NCI-H128 (cell line): ENCODE results near the gene KLHDC3.

Experiments
- DNase-seq: peaks from one replicate; lab custom pipeline; 2025; ENCODE audit not compliant: unreplicated experiment; lab: John Stamatoyannopoulos, UW

KLHDC3 gene, protein sequence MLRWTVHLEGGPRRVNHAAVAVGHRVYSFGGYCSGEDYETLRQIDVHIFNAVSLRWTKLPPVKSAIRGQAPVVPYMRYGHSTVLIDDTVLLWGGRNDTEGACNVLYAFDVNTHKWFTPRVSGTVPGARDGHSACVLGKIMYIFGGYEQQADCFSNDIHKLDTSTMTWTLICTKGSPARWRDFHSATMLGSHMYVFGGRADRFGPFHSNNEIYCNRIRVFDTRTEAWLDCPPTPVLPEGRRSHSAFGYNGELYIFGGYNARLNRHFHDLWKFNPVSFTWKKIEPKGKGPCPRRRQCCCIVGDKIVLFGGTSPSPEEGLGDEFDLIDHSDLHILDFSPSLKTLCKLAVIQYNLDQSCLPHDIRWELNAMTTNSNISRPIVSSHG

DNA sequence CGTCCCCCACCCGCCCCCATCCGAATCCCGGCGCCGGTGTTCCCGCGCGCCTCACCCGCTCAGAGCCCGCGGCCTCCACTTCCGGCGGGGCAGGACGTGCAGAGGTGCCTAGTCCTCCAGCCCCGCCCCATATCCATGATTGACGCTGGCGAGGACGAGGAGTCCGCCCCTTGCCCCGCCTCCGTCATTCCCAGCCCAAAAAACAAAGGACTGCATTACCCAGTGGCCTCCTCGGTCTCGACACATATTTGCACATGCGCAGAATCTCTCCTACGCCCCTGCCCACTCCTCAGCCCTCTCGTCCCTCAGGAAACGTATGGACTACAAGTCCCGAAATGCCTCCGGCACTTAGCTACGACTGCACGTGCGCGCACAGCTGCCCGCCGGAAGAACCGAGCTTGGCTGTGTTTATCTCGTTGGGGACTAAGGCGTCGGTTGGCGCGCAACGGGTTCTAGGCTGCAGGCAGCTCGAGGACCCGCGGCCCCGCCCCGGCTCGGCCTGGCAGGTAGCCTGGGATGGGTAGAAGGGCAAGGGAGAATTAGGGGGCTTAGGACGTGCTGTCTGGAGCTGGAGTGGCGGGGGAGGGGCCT lies at the start of gene KLHDC3, which contains the start of gene MEA1:
Gene KLHDC3 (plus strand): TSS at position 407 of the 591 bp plus-strand sequence. CDS start 2,944 bp downstream, outside the sequence.
Gene MEA1 (minus strand): TSS at position 104 of the 591 bp plus-strand sequence. CDS start 133 bp downstream, outside the sequence.
- peak; percentile 98 for DNase-seq

DNA sequence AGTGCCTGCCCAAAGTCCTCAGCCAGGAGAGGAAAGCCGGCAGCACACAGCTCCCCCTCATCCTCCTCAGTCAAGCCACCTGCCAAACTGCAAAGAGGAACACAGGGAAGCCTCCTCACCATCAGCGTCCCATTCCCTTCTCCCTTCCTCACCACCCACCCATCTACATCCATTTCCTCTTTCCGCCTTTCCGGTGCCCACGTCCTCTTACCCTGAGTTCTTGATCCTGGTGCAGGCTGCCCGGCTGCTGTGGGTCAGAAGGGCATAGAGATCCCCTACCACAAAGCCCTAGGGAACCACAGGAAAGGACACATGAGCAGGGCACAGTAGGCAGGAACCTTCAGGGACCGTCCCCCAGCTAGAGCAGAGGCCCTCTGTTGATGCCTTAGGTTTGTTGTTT lies 47.5 kb upstream of the KLHDC3 start:
- no peak for DNase-seq

DNA sequence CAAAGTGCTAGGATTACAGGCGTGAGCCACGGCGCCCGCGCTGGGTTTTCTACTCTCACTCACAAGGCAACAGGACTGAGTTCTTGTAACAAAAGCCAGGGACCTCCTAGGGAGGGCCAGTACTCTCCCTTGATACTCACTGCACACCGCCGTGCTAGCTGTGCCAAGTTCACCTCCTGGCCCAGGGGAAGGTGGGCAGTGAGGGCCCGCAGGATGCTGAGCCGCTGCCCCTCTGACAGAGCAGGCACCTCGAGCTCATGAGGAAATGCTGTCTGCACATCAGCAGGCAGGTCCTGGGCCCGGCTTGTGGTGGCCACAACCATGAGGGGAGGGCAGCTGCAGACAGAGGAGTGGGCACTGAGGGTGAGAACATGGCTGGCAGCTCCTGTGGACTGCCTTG lies 46.8 kb upstream of the KLHDC3 start:
- no peak for DNase-seq

DNA sequence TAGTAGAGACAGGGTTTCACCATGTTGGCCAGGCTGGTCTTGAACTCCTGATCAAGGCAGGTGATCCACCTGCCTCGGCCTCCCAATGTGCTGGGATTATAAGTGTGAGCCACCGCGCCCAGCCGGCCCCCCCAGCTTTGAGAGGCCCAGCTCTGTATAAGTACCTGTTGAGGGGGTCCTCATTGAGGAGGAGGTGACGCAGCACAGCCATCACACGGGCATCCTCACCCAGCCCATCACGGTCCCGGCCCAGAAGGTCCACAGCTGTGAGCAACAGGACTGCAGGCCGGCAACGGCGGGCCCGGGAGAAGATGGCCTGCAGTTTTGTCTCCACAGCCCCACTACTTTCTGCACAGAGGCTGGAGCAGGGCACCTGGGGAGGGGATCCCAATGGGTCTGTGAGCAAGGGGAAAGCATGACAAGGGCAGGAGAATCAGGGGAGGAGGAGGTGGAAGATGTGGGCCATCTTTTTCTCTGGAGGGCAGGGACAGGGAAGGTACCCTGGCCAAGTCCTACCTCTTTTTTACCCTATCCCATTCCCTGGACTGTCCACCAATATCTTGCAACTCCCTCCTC lies 45.8 kb upstream of the KLHDC3 start:
- DNase-seq, result no peak

DNA sequence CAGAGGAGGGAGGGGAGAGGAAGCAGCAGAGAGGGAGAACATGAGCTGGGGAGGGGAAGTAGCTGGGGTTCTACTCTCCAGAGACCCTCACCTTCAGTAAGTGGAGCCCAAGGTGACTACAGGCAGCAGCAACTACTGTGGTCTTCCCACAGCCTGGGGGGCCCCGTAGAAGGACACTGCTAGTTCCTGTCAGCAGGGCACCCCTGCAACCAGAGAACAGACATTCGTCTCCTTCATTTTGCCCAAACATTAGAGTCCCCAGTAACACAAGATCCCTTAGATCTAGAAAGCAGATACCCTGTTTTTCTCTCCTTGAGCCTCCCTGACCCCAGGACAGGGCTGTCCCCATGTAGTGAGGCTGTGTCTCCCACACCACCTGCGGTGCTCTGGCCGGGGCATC lies 45.3 kb upstream of the KLHDC3 start:
- no peak for DNase-seq

DNA sequence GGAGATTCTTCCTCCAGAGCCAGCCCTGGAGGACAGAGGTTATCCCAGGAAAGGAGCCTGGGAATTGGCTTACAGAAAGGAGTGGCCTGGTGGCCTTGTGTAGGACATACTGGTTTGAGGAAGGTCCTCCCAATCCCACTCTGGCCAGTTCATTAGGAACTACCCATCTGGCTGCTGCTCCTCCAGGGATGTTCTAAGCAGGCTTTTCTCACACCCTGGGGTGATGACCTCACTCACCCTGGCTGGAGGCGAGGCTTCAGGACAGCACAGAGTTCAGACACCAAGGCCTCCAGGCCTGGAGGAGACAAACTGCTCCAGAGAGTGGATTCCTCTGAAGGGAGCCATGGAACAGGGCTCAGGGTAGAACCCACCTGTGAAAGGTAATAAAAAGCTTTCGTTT lies 44.6 kb upstream of the KLHDC3 start:
- no peak for DNase-seq

DNA sequence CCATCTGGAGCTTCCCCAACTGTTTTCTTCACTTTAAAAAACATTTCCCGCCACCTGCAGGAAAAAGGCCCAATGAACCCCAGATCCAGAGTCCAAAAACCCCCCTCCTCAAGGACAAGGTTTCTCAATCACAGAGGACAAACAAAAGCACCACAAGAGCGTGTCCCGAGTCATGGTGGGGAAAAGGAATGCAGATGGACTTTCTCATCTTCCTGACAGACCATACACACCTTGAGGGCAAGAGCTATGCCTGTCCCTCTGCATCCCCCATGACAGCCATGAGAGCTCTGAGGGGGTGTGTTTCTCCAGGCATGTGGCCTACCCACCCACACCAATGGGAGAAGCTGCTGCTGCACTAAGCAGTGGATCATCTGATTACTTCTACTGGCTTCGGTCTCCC lies 44.1 kb upstream of the KLHDC3 start:
- no peak for DNase-seq

DNA sequence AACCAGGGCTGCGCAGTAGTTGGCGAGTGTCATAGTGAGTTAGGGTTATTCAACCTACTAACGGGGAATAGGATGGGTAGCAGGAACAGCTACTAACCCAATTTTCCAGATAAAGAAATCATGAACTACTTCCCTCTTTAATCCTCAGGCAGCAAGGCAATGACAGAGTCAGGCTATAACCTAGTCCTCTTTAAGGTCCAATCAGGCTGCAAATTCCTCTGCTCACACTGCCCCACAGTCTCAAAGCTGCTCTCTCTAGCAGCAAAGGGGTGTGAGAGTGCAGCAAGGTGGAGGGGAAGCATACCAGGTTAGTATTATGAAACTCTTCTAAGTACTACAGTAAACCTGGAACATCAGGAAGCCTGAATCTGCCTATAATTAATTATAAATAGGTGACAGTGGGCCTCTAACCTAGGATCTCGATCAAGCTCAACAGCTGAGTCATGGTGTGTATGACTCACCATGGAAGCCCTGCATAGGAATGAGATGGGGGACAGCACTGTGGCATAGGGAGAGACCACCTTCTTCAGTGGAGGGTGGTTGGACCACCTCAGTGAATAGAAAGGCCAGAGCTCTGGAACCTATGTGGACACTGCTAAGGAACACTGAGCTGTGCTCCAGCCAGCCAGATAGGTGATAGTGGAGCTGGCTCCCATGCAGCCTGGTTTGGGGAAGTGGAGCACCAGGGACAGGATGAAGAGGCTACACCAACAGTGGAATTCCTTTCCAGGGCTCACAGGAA lies 43.0 kb upstream of the KLHDC3 start:
- DNase-seq, result no peak

DNA sequence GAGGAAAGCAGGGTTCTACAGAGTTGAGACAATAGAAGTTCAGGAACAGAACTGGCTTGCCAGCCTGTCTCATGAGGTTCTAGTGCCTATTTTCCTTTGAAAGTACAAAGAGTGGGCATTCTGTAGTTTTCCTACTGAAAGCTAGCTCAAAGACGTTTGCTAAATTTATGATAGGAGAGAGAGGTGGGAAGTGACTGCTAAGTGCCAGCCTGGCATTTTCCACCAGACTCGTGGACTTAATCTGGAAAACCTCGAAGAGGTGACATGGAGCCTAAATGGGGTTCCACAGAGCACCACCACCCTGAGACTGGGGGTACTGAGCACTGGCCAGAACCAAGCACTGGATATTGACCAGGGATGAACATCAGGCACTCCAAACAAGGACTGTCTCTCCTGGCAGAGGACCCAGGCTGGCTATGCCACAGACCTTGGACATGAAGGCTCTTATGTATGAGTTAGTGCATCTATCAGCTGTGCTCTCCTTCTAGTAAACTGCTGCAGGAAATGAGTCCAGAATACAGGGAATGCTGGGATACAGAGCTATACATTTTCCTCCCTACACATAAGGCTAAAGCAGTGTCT lies 42.2 kb upstream of the KLHDC3 start:
- DNase-seq, result no peak

DNA sequence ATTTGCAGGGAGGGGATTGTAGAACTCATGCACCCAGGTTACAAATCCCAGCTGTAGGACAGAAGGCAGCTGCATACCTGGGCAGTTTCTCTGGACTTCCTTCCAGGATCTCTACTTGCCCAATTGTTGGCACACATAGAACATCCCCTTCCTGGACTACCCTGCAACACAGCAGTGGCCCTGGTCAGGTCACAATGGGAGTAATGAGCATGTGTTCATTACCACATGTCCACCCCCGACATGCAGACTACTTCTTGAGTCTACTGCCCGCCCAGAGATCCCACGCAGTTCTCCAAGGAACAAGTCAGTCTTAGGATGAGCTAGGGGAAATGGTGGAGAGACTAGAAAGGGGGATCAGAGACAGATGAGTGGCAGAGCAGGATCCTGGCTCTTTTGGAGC lies 40.1 kb upstream of the KLHDC3 start:
- no peak for DNase-seq

DNA sequence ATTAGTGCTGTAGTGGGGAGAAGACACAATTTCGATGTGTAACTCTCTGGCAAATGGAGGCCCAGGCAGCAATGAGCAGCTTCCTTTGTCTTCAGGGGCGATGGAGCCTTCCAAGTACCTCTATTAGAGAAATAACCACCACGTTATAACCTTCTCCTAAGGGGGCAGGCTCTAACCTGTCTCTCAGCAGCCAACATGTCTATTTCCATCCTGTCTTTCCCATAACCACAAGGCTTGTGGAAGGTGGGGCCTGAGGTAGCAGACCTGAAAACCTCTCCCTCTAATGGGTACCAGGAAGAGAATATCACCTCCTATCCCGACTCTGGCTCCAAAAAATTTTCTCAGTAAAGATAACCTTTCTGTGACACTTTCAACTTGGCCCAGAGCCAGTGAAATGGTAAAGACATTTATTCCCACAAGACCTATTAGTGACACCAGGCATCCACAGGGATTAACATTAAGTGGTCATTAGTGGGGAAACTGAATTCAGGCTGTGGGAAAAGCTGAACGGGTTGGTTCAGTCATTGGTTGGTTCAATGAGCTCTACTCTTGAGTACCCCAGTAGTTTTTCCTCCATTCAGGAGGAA lies 39.0 kb upstream of the KLHDC3 start:
- no peak for DNase-seq

DNA sequence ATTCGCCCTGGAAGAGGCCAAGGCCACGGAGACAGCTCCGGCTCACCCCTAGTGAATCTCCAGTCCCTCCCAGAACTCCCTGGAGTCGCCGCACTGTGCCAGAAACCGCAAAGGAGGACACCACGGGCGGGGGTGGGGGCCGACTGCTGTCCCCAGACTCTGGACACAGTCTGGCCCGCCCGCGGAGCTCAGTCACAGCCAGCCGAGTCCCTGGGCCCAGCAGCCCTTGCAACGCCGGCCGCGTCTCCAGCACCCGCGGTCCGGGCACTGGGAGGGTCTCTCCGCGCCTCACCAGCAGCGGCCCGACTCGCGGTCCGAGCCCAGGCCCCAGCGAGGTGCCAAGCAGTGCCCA lies 35.6 kb upstream of the KLHDC3 start:
- DNase-seq, result no peak

DNA sequence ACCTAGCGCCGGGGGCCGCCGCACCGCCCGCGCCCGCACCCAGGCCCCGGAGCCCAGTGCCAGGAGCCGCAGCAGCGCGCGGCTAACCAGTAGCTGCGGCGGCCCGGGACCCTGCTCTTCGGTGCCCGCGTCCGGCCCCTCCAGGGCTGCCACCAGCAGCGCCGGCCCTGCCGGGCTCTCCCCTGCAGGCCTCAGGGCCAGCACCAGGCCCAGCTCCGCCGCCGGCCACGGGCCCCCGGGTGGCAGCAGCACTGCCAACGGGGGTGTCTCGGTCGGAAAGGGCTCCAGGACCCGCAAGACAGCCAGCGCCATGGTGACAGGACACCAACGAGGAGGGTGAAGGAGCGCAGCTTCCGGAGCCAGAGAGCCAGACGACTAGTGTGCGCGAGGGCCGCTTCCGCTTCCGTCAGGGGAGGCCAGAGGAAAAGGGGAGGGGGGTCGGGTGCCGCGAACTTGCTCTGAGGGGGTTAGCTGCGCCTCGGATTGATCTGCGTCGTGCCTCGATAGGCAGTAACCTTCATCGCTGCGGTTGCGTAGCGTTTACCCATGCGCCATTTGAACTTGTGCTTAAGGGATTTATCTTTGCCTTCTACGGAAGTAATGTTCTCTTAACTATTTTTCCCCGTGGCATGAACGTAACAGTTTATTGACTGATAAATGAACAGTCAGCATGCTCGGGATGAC lies 35.1 kb upstream of the KLHDC3 start, which contains the start of gene PEX6:
Gene PEX6 (minus strand): TSS at position 343 of the 684 bp plus-strand sequence. CDS start 31 bp downstream, at position 312.
- peak; percentile 61 for DNase-seq

DNA sequence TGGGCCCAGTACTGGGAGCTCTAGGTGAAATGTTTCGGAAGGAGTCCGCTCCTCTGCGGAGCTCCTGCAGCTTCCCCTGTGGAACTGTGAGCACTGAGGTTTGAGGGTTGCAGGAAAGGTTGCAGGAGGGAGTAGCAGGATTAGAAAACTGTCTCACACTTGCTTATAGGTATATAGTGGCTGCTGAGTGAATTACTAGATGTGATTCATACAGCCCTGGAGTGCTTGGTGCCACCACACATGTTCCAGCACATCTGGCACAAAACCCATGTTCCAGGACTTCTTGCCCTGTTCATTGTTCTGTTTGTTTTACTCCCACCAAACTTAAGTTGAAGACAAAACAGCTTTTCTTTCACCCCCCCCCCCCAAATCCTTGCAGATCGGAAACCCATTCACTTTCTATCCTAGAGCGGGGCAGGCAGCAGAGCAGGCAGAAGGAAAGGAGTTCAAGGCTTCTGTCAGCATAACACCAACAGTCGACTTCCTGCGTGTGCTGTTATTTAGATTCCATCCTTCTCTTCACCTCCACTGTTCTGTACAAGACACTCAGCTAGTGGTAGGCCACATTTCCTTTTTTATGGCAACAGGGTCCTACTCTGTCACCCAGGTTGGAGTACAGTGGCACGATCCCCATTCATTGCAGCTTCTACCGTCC lies 34.4 kb upstream of the KLHDC3 start:
- no peak for DNase-seq

DNA sequence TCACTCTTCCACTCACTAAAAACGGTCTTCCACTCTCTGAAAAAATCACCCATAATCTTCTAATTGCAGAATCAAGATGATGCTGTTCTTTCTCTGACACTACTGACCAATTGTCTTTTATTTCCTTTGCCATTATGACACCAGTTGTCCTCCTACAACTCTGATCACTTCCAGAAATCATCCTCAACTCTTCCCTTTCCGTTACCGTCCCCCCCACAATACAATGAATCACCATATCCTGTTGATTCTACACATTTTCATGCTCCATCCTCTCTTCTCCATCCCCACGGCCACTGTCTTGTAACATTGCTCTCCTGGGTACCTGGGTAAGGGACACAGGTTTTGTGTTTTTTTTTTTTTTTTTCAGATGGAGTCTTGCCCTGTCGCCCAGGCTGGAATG lies 32.2 kb upstream of the KLHDC3 start:
- DNase-seq, result no peak

DNA sequence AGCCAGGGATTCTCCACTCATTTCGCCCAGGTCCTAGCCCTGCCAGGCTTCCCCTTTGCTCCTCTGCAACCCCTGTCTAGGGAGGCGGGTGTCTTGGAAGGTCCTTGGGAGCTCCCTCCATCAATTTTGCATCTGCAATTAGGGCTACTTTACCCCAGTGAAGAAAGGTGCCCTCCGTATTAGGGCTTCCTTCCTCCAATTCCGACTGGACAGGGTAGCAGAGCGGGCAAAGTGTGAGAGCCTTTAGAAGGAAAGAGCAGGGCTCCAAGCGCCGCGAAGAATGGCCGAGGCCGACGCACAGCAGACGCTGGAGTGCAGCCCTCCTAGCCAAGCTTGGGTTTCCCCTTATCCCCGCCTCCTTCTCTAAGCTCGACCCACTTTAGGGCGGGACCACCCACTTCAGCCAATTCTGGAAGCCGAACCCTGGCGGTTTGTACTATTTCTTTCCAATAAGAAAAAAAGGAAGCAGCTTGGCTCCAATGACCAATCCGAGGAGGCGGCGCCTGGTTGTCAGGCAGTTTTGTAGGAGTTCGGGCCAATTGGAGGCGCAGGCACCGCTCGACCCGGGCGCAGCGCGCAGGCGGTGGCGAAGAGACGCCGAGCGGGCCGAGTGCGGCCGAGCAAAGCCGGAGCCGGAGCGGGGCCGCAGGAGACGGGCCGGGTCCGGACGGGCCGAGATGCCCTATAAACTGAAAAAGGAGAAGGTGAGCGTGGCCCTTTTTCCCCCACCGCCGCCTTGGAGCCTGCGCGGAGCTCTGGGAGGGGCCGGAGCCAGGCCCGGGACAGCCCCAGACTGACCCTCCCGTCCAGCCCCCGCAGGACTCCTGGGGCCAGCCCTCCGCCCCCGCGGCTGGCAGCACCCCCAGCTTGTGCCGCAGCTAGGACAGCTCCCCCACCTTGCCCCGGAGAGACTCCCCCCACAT lies 29.8 kb upstream of the KLHDC3 start, which contains the start of gene PPP2R5D:
Gene PPP2R5D (plus strand): TSS at position 570 of the 923 bp plus-strand sequence. CDS start 108 bp downstream, at position 678.
- peak; percentile 97 for DNase-seq

DNA sequence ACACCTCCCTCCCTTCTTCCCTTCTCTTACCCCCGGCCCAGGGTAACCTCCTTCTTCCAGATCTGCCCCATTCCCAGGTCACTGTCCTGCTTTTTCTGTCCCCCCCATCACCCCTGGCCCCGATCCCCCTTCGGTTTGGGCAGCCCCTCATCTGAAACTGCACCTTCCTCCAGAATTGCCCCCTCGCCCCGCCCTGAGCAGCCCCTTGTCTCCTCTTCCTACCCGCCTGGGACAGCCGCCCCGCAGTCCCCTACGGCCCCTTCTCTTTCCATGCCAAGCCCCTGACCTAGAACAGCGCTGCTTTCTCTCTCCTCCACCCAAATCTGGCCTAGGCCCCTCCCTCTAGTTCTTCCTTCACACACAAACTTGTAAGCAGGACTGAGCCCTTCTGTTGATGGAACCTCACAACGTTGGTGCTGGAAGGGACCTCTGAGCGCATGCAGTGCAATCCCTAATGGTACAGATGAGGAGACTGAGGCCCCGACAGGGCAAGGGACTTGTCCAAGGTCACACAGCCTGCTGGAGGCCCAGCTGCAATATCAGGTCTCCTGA lies 29.0 kb upstream of the KLHDC3 start:
- no peak for DNase-seq
